ENCODE data around the gene ADAM10. TPM values are rescaled to one million over a fixed set of nuclear protein-coding genes. Genes with fewer than 3 reads are reported as not detected.

ADAM10 gene
- polyA plus RNA-seq, 1 donor (not counting 4 experiments of a cell fraction or from before 2014, with no cell fraction given) = 198 TPM

DNA sequence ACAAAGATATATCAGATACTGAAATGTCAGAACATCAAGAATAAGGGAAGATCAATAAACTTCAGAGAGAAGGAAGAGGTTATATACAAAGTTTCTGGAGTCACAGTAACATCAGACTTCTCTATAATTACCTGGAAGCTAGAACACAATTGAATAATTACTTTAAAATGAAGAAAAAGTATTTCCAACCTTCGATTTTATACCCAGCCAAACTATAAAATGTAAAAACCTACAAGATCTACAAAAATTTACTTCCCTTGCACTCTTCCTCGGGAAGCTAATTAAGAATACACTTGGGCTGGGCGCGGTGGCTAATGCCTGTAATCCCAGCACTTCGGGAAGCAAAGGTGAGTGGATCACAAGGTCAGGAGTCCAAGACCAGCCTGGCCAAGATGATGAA, 15.0 kb upstream of the ADAM10 start:
- Histone ChIP-seq H3K4me3 (ENCODE audit: control insufficient read depth in 2 of 3, extremely low read depth in 1 of 3, insufficient read depth in 2 of 3, low read depth in 1 of 3, low read length in 3 of 3) (no peak overlapping the region), H3K4me2 (ENCODE audit: control insufficient read depth, extremely low read depth, insufficient read depth, low read depth, low read length) (no peak overlapping the region), H3K9ac (ENCODE audit: control insufficient read depth, extremely low read depth, insufficient read depth, low read length) (no peak overlapping the region), H3K27me3 (ENCODE audit: control insufficient read depth, extremely low read depth, insufficient read depth, low read length) (no peaks in the 10 kb centered on the region), H3K36me3 (ENCODE audit: control insufficient read depth in 2 of 2, extremely low read depth in 1 of 2, insufficient read depth in 2 of 2, low read length in 2 of 2) (no peaks in the 10 kb centered on the region), H2AFZ (ENCODE audit: control insufficient read depth, low read length) (no peak overlapping the region), H3K9me1 (ENCODE audit: control insufficient read depth, extremely low read depth, insufficient read depth, low read length) (no peaks in the 10 kb centered on the region), H3K9me3 (ENCODE audit: control insufficient read depth, low read depth, low read length) (peaks cover 2% of the 10 kb centered on the region), H3K79me2 (ENCODE audit: control insufficient read depth, insufficient read depth, low read length) (no peaks in the 10 kb centered on the region), H3K4me1 (ENCODE audit: control insufficient read depth, extremely low read depth, insufficient read depth, low read length) (no peaks in the 10 kb centered on the region), H4K20me1 (ENCODE audit: control insufficient read depth, extremely low read depth, insufficient read depth, low read length) (no peaks in the 10 kb centered on the region), H3K27ac (ENCODE audit: control insufficient read depth, insufficient read depth, low read length) (no peak overlapping the region)
- DNase-seq (ENCODE audit: low read depth, low spot score) = no peak
- dilution Hi-C loops (cut with MboI; ENCODE audit: extremely low pct_ligation_motif_present, low sequenced_read_pairs) = no loop called here
- no peak for FAIRE-seq
- TF ChIP-seq, protein P1, sequence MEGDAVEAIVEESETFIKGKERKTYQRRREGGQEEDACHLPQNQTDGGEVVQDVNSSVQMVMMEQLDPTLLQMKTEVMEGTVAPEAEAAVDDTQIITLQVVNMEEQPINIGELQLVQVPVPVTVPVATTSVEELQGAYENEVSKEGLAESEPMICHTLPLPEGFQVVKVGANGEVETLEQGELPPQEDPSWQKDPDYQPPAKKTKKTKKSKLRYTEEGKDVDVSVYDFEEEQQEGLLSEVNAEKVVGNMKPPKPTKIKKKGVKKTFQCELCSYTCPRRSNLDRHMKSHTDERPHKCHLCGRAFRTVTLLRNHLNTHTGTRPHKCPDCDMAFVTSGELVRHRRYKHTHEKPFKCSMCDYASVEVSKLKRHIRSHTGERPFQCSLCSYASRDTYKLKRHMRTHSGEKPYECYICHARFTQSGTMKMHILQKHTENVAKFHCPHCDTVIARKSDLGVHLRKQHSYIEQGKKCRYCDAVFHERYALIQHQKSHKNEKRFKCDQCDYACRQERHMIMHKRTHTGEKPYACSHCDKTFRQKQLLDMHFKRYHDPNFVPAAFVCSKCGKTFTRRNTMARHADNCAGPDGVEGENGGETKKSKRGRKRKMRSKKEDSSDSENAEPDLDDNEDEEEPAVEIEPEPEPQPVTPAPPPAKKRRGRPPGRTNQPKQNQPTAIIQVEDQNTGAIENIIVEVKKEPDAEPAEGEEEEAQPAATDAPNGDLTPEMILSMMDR (optimal IDR thresholded peaks at IDR 0.05 in 1 of 3, IDR thresholded peaks at IDR 0.05 in 1 of 3, conservative IDR thresholded peaks at IDR 0.05 in 1 of 3; ENCODE audit: extremely low read depth in 1 of 3, insufficient read depth in 2 of 3, low read length in 3 of 3) = no peak
- no peak for TF ChIP-seq EZH2 (IDR thresholded peaks at IDR 0.05; ENCODE audit: low read length)

DNA sequence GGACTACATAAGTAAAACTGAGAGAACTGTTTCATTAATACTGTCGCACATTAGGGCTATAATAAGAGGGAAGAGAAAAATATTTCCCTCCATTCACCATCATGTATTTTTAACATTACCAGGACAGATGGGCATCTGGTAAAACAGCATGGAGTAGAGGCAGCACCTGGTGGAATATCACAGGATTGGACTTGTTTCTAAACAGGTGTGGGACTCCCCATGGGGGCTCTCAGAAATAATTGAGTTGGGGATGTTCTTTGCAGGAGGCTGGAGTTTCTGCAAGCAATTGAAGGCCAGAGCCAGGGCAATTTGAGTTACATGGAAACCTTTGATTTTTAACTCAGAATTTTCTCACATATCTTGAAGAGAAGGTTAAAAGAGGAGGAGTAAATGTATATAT, 13.2 kb upstream of the ADAM10 start:
- Histone ChIP-seq H3K79me2 (ENCODE audit: control insufficient read depth, insufficient read depth, low read length) (no peaks in the 10 kb centered on the region), H3K36me3 (ENCODE audit: control insufficient read depth in 2 of 2, extremely low read depth in 1 of 2, insufficient read depth in 2 of 2, low read length in 2 of 2) (no peaks in the 10 kb centered on the region), H3K9me3 (ENCODE audit: control insufficient read depth, low read depth, low read length) (peaks cover 2% of the 10 kb centered on the region), H4K20me1 (ENCODE audit: control insufficient read depth, extremely low read depth, insufficient read depth, low read length) (no peaks in the 10 kb centered on the region), H3K27me3 (ENCODE audit: control insufficient read depth, extremely low read depth, insufficient read depth, low read length) (no peaks in the 10 kb centered on the region), H3K9me1 (ENCODE audit: control insufficient read depth, extremely low read depth, insufficient read depth, low read length) (no peaks in the 10 kb centered on the region), H3K4me3 (ENCODE audit: control insufficient read depth in 2 of 3, extremely low read depth in 1 of 3, insufficient read depth in 2 of 3, low read depth in 1 of 3, low read length in 3 of 3) (no peak overlapping the region), H3K9ac (ENCODE audit: control insufficient read depth, extremely low read depth, insufficient read depth, low read length) (no peak overlapping the region), H2AFZ (ENCODE audit: control insufficient read depth, low read length) (no peak overlapping the region), H3K4me1 (ENCODE audit: control insufficient read depth, extremely low read depth, insufficient read depth, low read length) (no peaks in the 10 kb centered on the region), H3K4me2 (ENCODE audit: control insufficient read depth, extremely low read depth, insufficient read depth, low read depth, low read length) (no peak overlapping the region), H3K27ac (ENCODE audit: control insufficient read depth, insufficient read depth, low read length) (no peak overlapping the region)
- no peak for TF ChIP-seq EZH2 (IDR thresholded peaks at IDR 0.05; ENCODE audit: low read length)
- TF ChIP-seq, protein P1 (optimal IDR thresholded peaks at IDR 0.05 in 1 of 3, IDR thresholded peaks at IDR 0.05 in 1 of 3, conservative IDR thresholded peaks at IDR 0.05 in 1 of 3; ENCODE audit: extremely low read depth in 1 of 3, insufficient read depth in 2 of 3, low read length in 3 of 3) = no peak
- no peak for FAIRE-seq
- no peak for DNase-seq (ENCODE audit: low read depth, low spot score)
- dilution Hi-C loops (cut with MboI; ENCODE audit: extremely low pct_ligation_motif_present, low sequenced_read_pairs) = no loop called here
